Keratinocyte (primary cell): ENCODE results near the gene CLDN19. TPM values are rescaled to one million over a fixed set of nuclear protein-coding genes. Genes with fewer than 3 reads are reported as not detected.

Source experiments
- DNase-seq: peaks from one replicate; pipeline ENCODE4 v3.0.0-alpha.2; 2011; ENCODE audit warnings: low read depth, missing footprints, low spot score
- FAIRE-seq: peaks from 2 replicates; lab custom pipeline; 2011; peaks lifted over from hg19 to GRCh38; lab: Jason Lieb, UNC
- H2AFZ ChIP-seq: 2 replicates; pipeline ENCODE4 v1.6.0; 2012; ENCODE audit warnings: low read length, control low read depth, inconsistent platforms; ENCODE audit not compliant: control insufficient read depth
- H3K27ac ChIP-seq: 2 replicates; pipeline ENCODE4 v1.5.1; 2011; ENCODE audit warnings: low read length; ENCODE audit not compliant: control insufficient read depth, insufficient read depth
- H3K27me3 ChIP-seq: 3 replicates; pipeline ENCODE4 v1.6.0; 2011; ENCODE audit warnings: low read length; ENCODE audit not compliant: control insufficient read depth, insufficient read depth; ENCODE audit errors: extremely low read depth
- H3K36me3 ChIP-seq, 2 experiments: 2 replicates in 1 of 2; 3 replicates in 1 of 2; pipeline ENCODE4 v1.5.1; 2011; ENCODE audit warnings: low read length in 2 of 2, mild to moderate bottlenecking in 1 of 2; ENCODE audit not compliant: control insufficient read depth in 2 of 2, insufficient read depth in 2 of 2; ENCODE audit errors: extremely low read depth in 1 of 2
- H3K4me1 ChIP-seq: 3 replicates; pipeline ENCODE4 v1.5.1; 2011; ENCODE audit warnings: low read length; ENCODE audit not compliant: control insufficient read depth, insufficient read depth; ENCODE audit errors: extremely low read depth
- H3K4me2 ChIP-seq: 3 replicates; pipeline ENCODE4 v1.6.0; 2011; ENCODE audit warnings: low read depth, low read length; ENCODE audit not compliant: control insufficient read depth, insufficient read depth; ENCODE audit errors: extremely low read depth
- H3K4me3 ChIP-seq, 3 experiments: fragments of 200-600 bp in 1 of 3; sonication (generic) in 1 of 3; 2 replicates in 2 of 3; 3 replicates in 1 of 3; pipeline ENCODE4 v1.5.1; 2011 to 2016; ENCODE audit warnings: low read length in 3 of 3, mild to moderate bottlenecking in 3 of 3, control low read depth in 2 of 3, inconsistent platforms in 1 of 3, low read depth in 1 of 3, mixed read lengths in 1 of 3, mixed run types in 1 of 3, moderate library complexity in 1 of 3; ENCODE audit not compliant: control insufficient read depth in 2 of 3, insufficient read depth in 2 of 3; ENCODE audit errors: extremely low read depth in 1 of 3
- H3K79me2 ChIP-seq: 2 replicates; pipeline ENCODE4 v1.6.0; 2012; ENCODE audit warnings: low read length; ENCODE audit not compliant: control insufficient read depth, insufficient read depth
- H3K9ac ChIP-seq: 3 replicates; pipeline ENCODE4 v1.6.0; 2011; ENCODE audit warnings: low read length; ENCODE audit not compliant: control insufficient read depth, insufficient read depth; ENCODE audit errors: extremely low read depth
- H3K9me1 ChIP-seq: 3 replicates; pipeline ENCODE4 v1.6.0; 2011; ENCODE audit warnings: low read length; ENCODE audit not compliant: control insufficient read depth, insufficient read depth; ENCODE audit errors: extremely low read depth
- H3K9me3 ChIP-seq: 2 replicates; pipeline ENCODE4 v1.5.1; 2012; ENCODE audit warnings: low read depth, low read length; ENCODE audit not compliant: control insufficient read depth
- H4K20me1 ChIP-seq: 3 replicates; pipeline ENCODE4 v1.6.0; 2011; ENCODE audit warnings: low read length; ENCODE audit not compliant: control insufficient read depth, insufficient read depth; ENCODE audit errors: extremely low read depth
- CTCF ChIP-seq, 3 experiments: IDR thresholded peaks in 1 of 3; conservative IDR thresholded peaks in 1 of 3; optimal IDR thresholded peaks in 1 of 3; 2 replicates in 2 of 3; 3 replicates in 1 of 3; pipeline versions ENCODE3 to v1.5.1; 2011; ENCODE audit warnings: low read length in 3 of 3, mild to moderate bottlenecking in 3 of 3, moderate library complexity in 2 of 3, control low read depth in 1 of 3, inconsistent platforms in 1 of 3; ENCODE audit not compliant: insufficient read depth in 2 of 3; ENCODE audit errors: extremely low read depth in 1 of 3
- EZH2 ChIP-seq: IDR thresholded peaks from one replicate; pipeline ENCODE4 v1.6.1; 2012; ENCODE audit warnings: inconsistent platforms, mild to moderate bottlenecking, low read length, moderate library complexity
- dilution Hi-C: fragments of 300-500 bp; cut with MboI; formaldehyde crosslinking; loops from one replicate; pipeline ENCODE4 v1.7.0; 2020; ENCODE audit warnings: low sequenced_read_pairs; ENCODE audit not compliant: extremely low pct_ligation_motif_present
- polyA plus RNA-seq, 5 experiments: library from polyadenylated mRNA; depleted of rRNA in 3 of 5; stranded (reverse) in 3 of 5; stranded (forward) in 1 of 5; unstranded in 1 of 5; fragments of >200 nt; gene quantifications; 1 replicate in 1 of 5; 2 replicates in 3 of 5; 3 replicates in 1 of 5; pipeline versions ENCODE4 v1.2.1 to v1.2.3, GENCODE V29; 2011 to 2012; ENCODE audit warnings: missing spikeins in 2 of 5, low read depth in 1 of 5, low replicate concordance in 1 of 5

Gene CLDN19
- polyA plus RNA-seq, 1 donor (not counting 4 experiments of a cell fraction or from before 2014, with no cell fraction given), result not detected

GRCh38 chr1:42748021-42748420, 8.0 kb upstream of the CLDN19 start:
- dilution Hi-C loops, result no loop called here
- TF ChIP-seq EZH2, result no peak
- no peak for TF ChIP-seq CTCF (optimal IDR thresholded peaks at IDR 0.05 in 1 of 3, IDR thresholded peaks at IDR 0.05 in 1 of 3, conservative IDR thresholded peaks at IDR 0.05 in 1 of 3; ENCODE audit: extremely low read depth in 1 of 3, insufficient read depth in 2 of 3, low read length in 3 of 3)
- no peaks in the 10 kb centered on the region for H4K20me1 ChIP-seq

GRCh38 chr1:42747125-42747524, 7.1 kb upstream of the CLDN19 start:
- H3K27me3 ChIP-seq, result no peaks in the 10 kb centered on the region
- H2AFZ ChIP-seq, result no peak overlapping the region
- peak; percentile 62 to 85 (median 74) for TF ChIP-seq CTCF (optimal IDR thresholded peaks at IDR 0.05 in 1 of 3, IDR thresholded peaks at IDR 0.05 in 1 of 3, conservative IDR thresholded peaks at IDR 0.05 in 1 of 3; ENCODE audit: extremely low read depth in 1 of 3, insufficient read depth in 2 of 3, low read length in 3 of 3)
- TF ChIP-seq EZH2, result no peak
- FAIRE-seq (no peak), DNase-seq (no peak)
- H3K27ac ChIP-seq, result no peak overlapping the region
- peaks cover 20% of the 10 kb centered on the region for H3K4me1 ChIP-seq
- no peak overlapping the region for H3K4me3 ChIP-seq
- H3K4me2 ChIP-seq, result no peak overlapping the region
- H3K9me1 ChIP-seq, result no peaks in the 10 kb centered on the region
- no peaks in the 10 kb centered on the region for H3K79me2 ChIP-seq
- no peaks in the 10 kb centered on the region for H4K20me1 ChIP-seq
- H3K9me3 ChIP-seq, result no peaks in the 10 kb centered on the region
- no peak overlapping the region for H3K9ac ChIP-seq
- H3K36me3 ChIP-seq, result peaks cover 14 to 26% of the 10 kb centered on the region in 2 experiments
- dilution Hi-C loops, result no loop called here

More at GRCh38 chr1:42748021-42748420, 8.0 kb upstream of the CLDN19 start:
- H3K9me1 ChIP-seq, result peaks cover 3% of the 10 kb centered on the region
- no peak overlapping the region for H3K27ac ChIP-seq
- H3K9ac ChIP-seq, result no peak overlapping the region
- peaks cover 20 to 29% of the 10 kb centered on the region in 2 experiments for H3K36me3 ChIP-seq
- H3K79me2 ChIP-seq, result no peaks in the 10 kb centered on the region
- H3K4me1 ChIP-seq, result peaks cover 12% of the 10 kb centered on the region
- H3K4me2 ChIP-seq, result no peak overlapping the region
- H3K9me3 ChIP-seq, result no peaks in the 10 kb centered on the region
- FAIRE-seq (no peak), DNase-seq (no peak)
- H3K4me3 ChIP-seq, result no peak overlapping the region
- no peaks in the 10 kb centered on the region for H3K27me3 ChIP-seq
- H2AFZ ChIP-seq, result no peak overlapping the region
